Measurements from ENCODE around the gene MRC1.

The MRC1 gene

DNA sequence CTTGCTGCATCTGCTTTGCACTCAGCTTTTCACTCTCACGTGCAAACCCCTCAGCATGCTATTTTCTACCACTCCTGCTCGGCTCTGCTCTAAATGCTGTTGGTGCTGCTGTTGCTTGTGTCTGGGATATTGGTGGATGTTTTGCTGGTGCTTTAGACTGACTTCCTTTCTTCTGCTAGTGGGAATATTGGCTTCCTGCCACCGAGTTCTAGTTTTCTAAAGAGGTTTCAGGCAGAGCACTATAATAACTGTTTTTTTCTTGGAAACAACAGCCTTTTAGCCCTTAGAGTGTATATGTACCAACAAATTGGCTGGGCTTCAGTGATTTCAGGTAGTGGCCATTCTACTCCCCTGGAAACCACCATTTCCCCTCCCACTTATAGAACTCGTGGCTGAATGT is 29.4 kb upstream of the MRC1 start:
- TF ChIP-seq, protein P1, sequence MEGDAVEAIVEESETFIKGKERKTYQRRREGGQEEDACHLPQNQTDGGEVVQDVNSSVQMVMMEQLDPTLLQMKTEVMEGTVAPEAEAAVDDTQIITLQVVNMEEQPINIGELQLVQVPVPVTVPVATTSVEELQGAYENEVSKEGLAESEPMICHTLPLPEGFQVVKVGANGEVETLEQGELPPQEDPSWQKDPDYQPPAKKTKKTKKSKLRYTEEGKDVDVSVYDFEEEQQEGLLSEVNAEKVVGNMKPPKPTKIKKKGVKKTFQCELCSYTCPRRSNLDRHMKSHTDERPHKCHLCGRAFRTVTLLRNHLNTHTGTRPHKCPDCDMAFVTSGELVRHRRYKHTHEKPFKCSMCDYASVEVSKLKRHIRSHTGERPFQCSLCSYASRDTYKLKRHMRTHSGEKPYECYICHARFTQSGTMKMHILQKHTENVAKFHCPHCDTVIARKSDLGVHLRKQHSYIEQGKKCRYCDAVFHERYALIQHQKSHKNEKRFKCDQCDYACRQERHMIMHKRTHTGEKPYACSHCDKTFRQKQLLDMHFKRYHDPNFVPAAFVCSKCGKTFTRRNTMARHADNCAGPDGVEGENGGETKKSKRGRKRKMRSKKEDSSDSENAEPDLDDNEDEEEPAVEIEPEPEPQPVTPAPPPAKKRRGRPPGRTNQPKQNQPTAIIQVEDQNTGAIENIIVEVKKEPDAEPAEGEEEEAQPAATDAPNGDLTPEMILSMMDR (IDR thresholded peaks at IDR 0.05; ENCODE audit: extremely low read depth, missing control alignments): no peak
- DNase-seq (ENCODE audit: low spot score): no peak

DNA sequence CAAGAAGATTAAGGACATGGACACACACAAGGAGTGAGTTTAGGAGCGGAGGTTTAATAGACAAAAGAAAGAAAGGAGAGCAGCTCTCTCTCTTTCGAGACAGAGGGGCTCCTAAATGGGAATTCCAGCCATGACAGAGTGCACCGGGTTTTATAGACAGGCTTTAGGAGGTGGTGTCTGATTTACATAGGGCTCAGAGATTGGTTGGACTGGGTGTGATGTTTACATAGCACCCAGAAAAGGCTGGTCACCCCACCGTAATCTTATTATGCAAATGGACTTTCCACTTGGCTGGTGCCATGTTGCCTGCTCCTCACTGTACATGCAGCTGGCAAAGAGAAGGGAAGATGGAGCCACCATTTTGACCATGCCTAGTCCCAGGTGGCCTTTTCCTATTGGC is 28.4 kb upstream of the MRC1 start:
- DNase-seq (ENCODE audit: low spot score): no peak
- TF ChIP-seq, protein P1 (IDR thresholded peaks at IDR 0.05; ENCODE audit: extremely low read depth, missing control alignments): no peak

DNA sequence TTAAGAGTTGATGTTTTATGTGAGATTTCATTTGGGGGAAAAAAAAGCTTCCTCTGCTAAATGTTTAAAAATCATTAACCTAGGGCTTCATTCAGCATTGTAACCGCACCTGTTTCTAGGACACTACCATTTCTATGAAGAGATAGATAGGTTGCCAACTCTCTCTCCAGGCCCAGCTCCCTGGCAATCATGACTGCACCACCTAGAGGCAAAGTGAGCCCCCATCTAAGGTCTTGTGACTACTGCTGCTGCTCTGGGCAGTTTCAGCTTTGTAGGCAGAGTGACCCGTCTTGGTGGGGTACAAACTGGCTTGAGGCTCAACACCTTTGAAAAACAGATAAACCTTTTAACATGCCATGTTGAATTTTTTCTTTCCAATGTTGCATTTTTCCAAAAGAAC is 27.3 kb upstream of the MRC1 start:
- DNase-seq (ENCODE audit: low spot score): no peak
- TF ChIP-seq, protein P1 (IDR thresholded peaks at IDR 0.05; ENCODE audit: extremely low read depth, missing control alignments): no peak

DNA sequence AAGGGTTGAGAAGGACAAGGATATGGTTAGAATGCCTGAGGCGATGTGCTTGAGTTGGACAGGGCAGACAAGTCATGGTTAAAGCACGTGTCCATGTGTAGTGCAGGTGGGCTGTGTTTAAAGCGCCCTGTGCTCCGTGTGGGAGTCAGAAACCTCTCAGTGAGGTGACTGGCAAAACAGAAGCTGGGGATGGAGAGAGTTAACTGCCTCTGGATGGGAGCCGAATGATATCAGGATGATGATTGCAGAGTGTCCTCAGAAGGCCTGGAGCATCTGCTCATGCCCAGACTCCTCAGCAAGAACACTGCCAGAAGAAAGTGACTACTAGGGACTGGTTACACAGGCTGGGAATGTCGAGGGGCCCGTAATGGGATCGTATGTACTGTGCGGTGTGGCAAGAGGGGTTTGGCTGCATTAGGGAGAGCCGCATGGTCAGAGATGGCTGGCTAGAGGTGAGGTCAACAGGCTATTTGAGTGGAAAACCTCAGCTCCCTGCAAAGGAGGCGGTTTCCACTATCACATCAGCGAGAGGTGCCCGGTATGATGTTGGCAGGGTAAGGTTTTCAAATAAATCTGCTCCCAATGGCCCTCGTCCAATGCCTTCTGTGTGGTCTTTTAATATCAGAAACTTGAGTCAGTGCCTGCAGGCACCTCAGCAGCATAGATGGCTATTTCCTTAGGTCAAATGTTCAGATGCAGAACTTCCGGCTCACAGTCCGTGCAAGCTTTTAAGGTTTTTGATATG is 26.1 kb upstream of the MRC1 start:
- TF ChIP-seq, protein P1 (IDR thresholded peaks at IDR 0.05; ENCODE audit: extremely low read depth, missing control alignments): no peak
- no peak for DNase-seq (ENCODE audit: low spot score)

DNA sequence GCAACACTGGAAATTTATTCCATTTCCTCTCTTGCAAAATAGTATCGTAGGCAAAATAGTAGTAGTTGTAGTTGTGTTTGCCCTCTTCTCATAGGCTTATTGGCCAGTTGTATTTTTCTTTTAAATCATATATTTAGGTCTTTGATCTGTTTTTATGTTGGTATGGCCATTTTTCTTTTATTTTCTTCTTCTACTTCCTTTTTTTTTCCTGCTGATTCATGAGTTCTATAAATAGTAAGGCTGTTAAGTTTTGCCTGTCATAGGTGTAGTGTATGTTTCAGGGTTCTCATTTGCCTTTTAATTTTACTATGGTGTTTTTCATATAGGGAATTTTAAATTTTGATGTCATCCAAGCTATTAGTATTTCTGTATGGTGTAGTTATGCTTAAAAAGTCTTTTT is 25.4 kb upstream of the MRC1 start:
- TF ChIP-seq, protein P1 (IDR thresholded peaks at IDR 0.05; ENCODE audit: extremely low read depth, missing control alignments): no peak
- no peak for DNase-seq (ENCODE audit: low spot score)

DNA sequence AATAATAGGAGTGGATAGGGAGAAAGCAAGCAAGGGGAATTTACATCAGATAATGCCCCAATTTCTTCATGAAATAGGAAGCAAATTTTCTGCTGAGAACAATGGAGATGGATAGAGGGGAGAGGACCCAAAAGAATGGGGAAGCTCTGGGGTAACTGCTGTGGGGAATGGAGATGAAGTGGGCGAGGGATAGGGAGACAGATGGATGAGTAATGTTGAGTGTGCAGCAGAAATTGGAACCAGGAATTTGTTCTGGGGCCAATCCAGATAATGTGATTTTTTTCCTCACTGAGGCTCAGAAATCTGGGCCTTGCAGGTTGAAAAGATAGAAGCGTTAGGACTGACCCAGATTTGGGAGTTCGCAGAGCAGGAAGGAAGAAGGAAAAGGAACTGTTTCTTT is 24.5 kb upstream of the MRC1 start:
- TF ChIP-seq, protein P1 (IDR thresholded peaks at IDR 0.05; ENCODE audit: extremely low read depth, missing control alignments): no peak

DNA sequence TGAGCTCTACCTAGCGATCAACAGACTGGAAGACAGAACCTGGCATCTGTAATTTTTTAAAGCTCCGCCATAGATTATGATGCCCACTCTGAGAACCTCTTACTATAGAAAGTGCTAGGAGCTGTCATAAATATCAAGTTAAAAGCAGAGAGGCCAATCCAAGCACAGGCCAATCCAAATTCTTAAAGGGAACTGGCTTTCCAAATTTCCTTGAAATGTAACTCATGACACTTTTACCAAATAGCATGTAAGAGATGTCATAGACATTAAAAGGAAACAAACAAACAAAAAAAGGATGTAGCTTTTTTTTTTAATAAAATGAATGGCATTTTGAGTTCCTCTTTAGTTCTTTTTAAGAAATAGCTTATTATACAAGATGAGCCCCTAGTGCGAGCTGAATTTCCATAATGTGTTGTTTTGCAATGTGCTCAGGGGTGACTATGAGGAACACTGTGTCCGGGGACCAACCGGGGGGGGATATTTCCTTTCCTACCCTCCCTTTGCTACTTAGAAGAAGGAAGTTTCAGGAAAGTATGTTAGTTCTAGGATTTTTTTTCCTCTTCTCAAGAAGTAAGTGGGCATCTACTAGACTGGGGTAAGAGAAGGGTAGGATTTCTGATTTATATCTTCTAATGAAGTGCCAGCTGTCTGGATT is 23.7 kb upstream of the MRC1 start:
- TF ChIP-seq, protein P1 (IDR thresholded peaks at IDR 0.05; ENCODE audit: extremely low read depth, missing control alignments): no peak
- no peak for DNase-seq (ENCODE audit: low spot score)

More for the DNA sequence above, 24.5 kb upstream of the MRC1 start:
- no peak for DNase-seq (ENCODE audit: low spot score)
